Trophoblast cell (in vitro differentiated cells and primary cell): ENCODE results near the gene ABCF3.

Source experiments
- DNase-seq, 2 donors: peaks; one replicate each; pipeline ENCODE4 v3.0.0-alpha.2; 2016
- H2AFZ ChIP-seq: 2 replicates; pipeline ENCODE4 v1.6.1; 2013; ENCODE audit warnings: low read length, moderate library complexity, mild to moderate bottlenecking; ENCODE audit not compliant: insufficient read depth, poor library complexity
- H2AK5ac ChIP-seq: 2 replicates; pipeline ENCODE4 v1.6.1; 2013; ENCODE audit warnings: mild to moderate bottlenecking, low read length
- H2BK120ac ChIP-seq: 2 replicates; pipeline ENCODE4 v1.6.1; 2013; ENCODE audit warnings: low read length, mild to moderate bottlenecking, moderate library complexity; ENCODE audit not compliant: insufficient read depth, poor library complexity
- H2BK12ac ChIP-seq: 2 replicates; pipeline ENCODE4 v1.6.1; 2013; ENCODE audit warnings: mild to moderate bottlenecking, low read length, moderate library complexity
- H2BK5ac ChIP-seq: 2 replicates; pipeline ENCODE4 v1.6.1; 2013; ENCODE audit warnings: low read length, low read depth, moderate library complexity, mild to moderate bottlenecking; ENCODE audit not compliant: poor library complexity
- H3K14ac ChIP-seq: 2 replicates; pipeline ENCODE4 v1.6.1; 2013; ENCODE audit warnings: mild to moderate bottlenecking, low read length
- H3K18ac ChIP-seq: 2 replicates; pipeline ENCODE4 v1.6.1; 2013; ENCODE audit warnings: mild to moderate bottlenecking, low read length
- H3K23ac ChIP-seq: 2 replicates; pipeline ENCODE4 v1.6.1; 2013; ENCODE audit warnings: low read length
- H3K27ac ChIP-seq: 2 replicates; pipeline ENCODE4 v1.5.1; 2013; ENCODE audit warnings: low read depth, mild to moderate bottlenecking, inconsistent platforms, low read length, moderate library complexity
- H3K27me3 ChIP-seq: 2 replicates; pipeline ENCODE4 v1.6.1; 2013; ENCODE audit warnings: inconsistent platforms, mild to moderate bottlenecking, low read length, moderate library complexity; ENCODE audit not compliant: insufficient read depth
- H3K36me3 ChIP-seq, 2 experiments: 1 replicate in 1 of 2; 2 replicates in 1 of 2; pipeline ENCODE4 v1.6.1; 2013; ENCODE audit warnings: low read length in 2 of 2, mild to moderate bottlenecking in 2 of 2, moderate library complexity in 1 of 2; ENCODE audit not compliant: insufficient read depth in 2 of 2, control insufficient read depth in 1 of 2
- H3K4ac ChIP-seq: 2 replicates; pipeline ENCODE4 v1.6.1; 2013; ENCODE audit warnings: low read depth, mild to moderate bottlenecking, low read length, moderate library complexity
- H3K4me1 ChIP-seq, 2 experiments: 1 replicate in 1 of 2; 2 replicates in 1 of 2; pipeline ENCODE4 v1.6.1; 2013; ENCODE audit warnings: low read length in 2 of 2, mild to moderate bottlenecking in 2 of 2, moderate library complexity in 1 of 2; ENCODE audit not compliant: insufficient read depth in 2 of 2, control insufficient read depth in 1 of 2
- H3K4me2 ChIP-seq: 2 replicates; pipeline ENCODE4 v1.6.1; 2013; ENCODE audit warnings: inconsistent platforms, mild to moderate bottlenecking, low read length, moderate library complexity
- H3K4me3 ChIP-seq: 2 replicates; pipeline ENCODE4 v1.5.1; 2013; ENCODE audit warnings: mild to moderate bottlenecking, low read depth, low read length, inconsistent platforms
- H3K79me1 ChIP-seq: one replicate; pipeline ENCODE4 v1.6.1; 2013; ENCODE audit warnings: low read length
- H3K79me2 ChIP-seq: 2 replicates; pipeline ENCODE4 v1.6.1; 2013; ENCODE audit warnings: low read length, mild to moderate bottlenecking; ENCODE audit not compliant: control insufficient read depth, insufficient read depth, poor library complexity
- H3K9ac ChIP-seq: 2 replicates; pipeline ENCODE4 v1.6.1; 2013; ENCODE audit warnings: mild to moderate bottlenecking, low read length
- H3K9me3 ChIP-seq: 2 replicates; pipeline ENCODE4 v1.6.1; 2013; ENCODE audit warnings: low read depth, mild to moderate bottlenecking, control low read depth, inconsistent platforms, low read length; ENCODE audit not compliant: insufficient read depth
- H4K12ac ChIP-seq: 2 replicates; pipeline ENCODE4 v1.6.1; 2013; ENCODE audit warnings: low read depth, mild to moderate bottlenecking, low read length, moderate library complexity
- H4K8ac ChIP-seq: 2 replicates; pipeline ENCODE4 v1.6.1; 2013; ENCODE audit warnings: low read depth, mild to moderate bottlenecking, low read length, moderate library complexity
- H4K91ac ChIP-seq: one replicate; pipeline ENCODE4 v1.6.1; 2013; ENCODE audit warnings: low read depth, mild to moderate bottlenecking, low read length, moderate library complexity
- WGBS: extraction: QIAGEN DNeasy Blood & Tissue Kit; methylation state at CpG from one replicate; pipeline ENCODE4 v1.1.7; 2013; ENCODE audit warnings: missing lambda C conversion rate; ENCODE audit not compliant: insufficient read length, insufficient coverage; ENCODE audit errors: extremely low coverage; 5-methylcytosine and 5-hydroxymethylcytosine counted together

Gene ABCF3

DNA sequence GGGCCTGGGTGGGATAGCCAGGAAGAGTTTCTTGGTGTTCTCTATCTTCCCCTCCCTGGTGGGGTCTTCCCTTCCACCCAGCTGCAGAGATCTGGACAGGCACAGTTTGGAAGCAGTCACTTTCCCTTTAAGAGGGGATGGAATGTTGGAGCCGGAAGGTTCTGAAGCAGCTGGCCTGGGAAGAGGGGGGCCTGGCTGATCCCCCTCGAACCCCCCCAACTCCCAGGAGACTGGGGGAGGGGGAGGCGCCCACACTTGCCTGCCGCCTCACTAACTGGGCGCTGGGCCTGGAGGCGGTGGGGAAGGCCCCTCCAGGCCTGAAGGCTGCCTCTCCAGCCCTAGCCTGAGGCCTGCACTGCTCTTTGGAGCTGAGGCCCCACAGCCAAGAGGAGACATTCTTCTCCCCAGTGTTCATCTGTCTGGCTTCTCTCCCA is 29.5 kb upstream of the ABCF3 start:
- Histone ChIP-seq H3K9me3 (no peaks in the 10 kb centered on the region), H3K4me2 (peak overlapping the region; percentile 87), H2BK12ac (peak overlapping the region; percentile 7), H2BK120ac (peak overlapping the region; percentile 97), H4K91ac (peak overlapping the region; percentile 98), H3K14ac (peak overlapping the region; percentile 98), H3K23ac (no peak overlapping the region), H3K27ac (peak overlapping the region; percentile 97), H2AFZ (peak overlapping the region; percentile 40), H3K79me1 (peaks cover 35% of the 10 kb centered on the region), H3K4me1 (peaks cover 7 to 22% of the 10 kb centered on the region in 2 experiments), H3K79me2 (peaks cover 34% of the 10 kb centered on the region), H3K4ac (peak overlapping the region; percentile 91), H3K9ac (peak overlapping the region; percentile 96), H4K8ac (peak overlapping the region; percentile 95), H3K27me3 (no peaks in the 10 kb centered on the region), H3K4me3 (peak overlapping the region; percentile 97), H4K12ac (peak overlapping the region; percentile 18), H3K18ac (peak overlapping the region; percentile 80), H3K36me3 (peaks cover 0 to 4% of the 10 kb centered on the region in 2 experiments), H2AK5ac (peak overlapping the region; percentile 1), H2BK5ac (peak overlapping the region; percentile 98)
- peak; percentile 20 to 27 for DNase-seq
- no CpG with 5 or more reads among the region's 6 CpGs for whole genome bisulfite sequencing

DNA sequence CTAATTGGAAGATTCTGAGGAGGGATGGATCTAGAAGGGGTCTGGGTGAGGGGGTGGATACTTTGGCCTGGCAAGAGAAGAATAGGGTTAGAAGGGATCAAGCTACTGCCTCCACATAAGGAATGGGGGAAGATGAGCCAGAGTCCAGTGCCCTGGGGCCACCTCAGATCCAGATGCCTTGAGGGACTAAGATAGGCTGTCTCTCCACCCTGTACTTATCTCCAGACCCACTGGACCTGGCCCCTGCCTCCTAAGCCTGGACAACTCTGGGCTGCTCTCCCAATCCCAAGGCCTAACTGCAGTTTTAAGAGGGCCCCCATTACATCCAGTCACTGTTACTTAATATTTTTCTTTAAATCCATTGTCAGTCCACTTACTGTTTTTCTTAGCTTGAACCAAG is 28.8 kb upstream of the ABCF3 start:
- peak overlapping the region; percentile 87 for H3K4me2 ChIP-seq
- DNase-seq: peak; percentile 28 to 37
- peak overlapping the region; percentile 97 for H2BK120ac ChIP-seq
- H3K4ac ChIP-seq: peak overlapping the region; percentile 38
- peaks cover 0 to 4% of the 10 kb centered on the region in 2 experiments for H3K36me3 ChIP-seq
- no peak overlapping the region for H2BK12ac ChIP-seq
- peaks cover 34% of the 10 kb centered on the region for H3K79me2 ChIP-seq
- H3K18ac ChIP-seq: peak overlapping the region; percentile 80
- peak overlapping the region; percentile 98 for H4K91ac ChIP-seq
- no peak overlapping the region for H4K12ac ChIP-seq
- no peak overlapping the region for H2AK5ac ChIP-seq
- H3K79me1 ChIP-seq: peaks cover 35% of the 10 kb centered on the region
- peak overlapping the region; percentile 96 for H3K9ac ChIP-seq
- H4K8ac ChIP-seq: no peak overlapping the region
- H2AFZ ChIP-seq: no peak overlapping the region
- H3K9me3 ChIP-seq: peaks cover under 1% of the 10 kb centered on the region
- peak overlapping the region; percentile 97 for H3K27ac ChIP-seq
- H3K4me3 ChIP-seq: peak overlapping the region; percentile 97
- H3K14ac ChIP-seq: peak overlapping the region; percentile 98
- peak overlapping the region; percentile 28 for H3K23ac ChIP-seq
- H2BK5ac ChIP-seq: peak overlapping the region; percentile 98
- H3K4me1 ChIP-seq: peaks cover 7 to 24% of the 10 kb centered on the region in 2 experiments
- no peaks in the 10 kb centered on the region for H3K27me3 ChIP-seq

DNA sequence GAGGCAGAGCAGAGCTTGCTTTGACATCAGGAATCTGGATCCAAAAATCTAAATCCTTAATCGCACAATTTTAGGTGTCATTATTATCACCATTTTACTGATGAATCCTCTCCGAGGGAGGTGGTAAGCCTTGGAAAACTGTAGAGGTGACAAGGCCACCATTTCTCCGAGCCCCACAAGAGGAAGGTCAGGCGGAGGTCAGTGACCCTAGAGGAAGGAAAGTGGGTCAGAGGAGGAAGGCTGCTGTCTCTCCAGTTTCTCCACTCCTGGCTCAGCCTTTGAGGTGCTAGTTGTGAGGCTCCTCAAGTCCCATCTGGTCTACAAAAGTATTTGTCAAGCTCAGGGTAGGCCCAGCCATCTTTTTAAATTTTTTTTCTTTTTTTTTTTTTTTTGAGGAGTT is 27.6 kb upstream of the ABCF3 start:
- Histone ChIP-seq H3K4me2 (no peak overlapping the region), H3K79me2 (peaks cover 34% of the 10 kb centered on the region), H3K79me1 (peaks cover 35% of the 10 kb centered on the region), H3K4ac (peak overlapping the region; percentile 96), H4K12ac (no peak overlapping the region), H3K27me3 (no peaks in the 10 kb centered on the region), H4K91ac (no peak overlapping the region), H3K27ac (peak overlapping the region; percentile 3), H2AK5ac (no peak overlapping the region), H2AFZ (peak overlapping the region; percentile 56), H2BK120ac (peak overlapping the region; percentile 34), H3K23ac (no peak overlapping the region), H3K14ac (peak overlapping the region; percentile 58), H4K8ac (peak overlapping the region; percentile 64), H2BK5ac (peak overlapping the region; percentile 52), H3K4me1 (peaks cover 7 to 25% of the 10 kb centered on the region in 2 experiments), H3K18ac (peak overlapping the region; percentile 48), H2BK12ac (no peak overlapping the region), H3K36me3 (peaks cover 3 to 7% of the 10 kb centered on the region in 2 experiments), H3K9ac (no peak overlapping the region), H3K9me3 (peaks cover 1% of the 10 kb centered on the region), H3K4me3 (no peak overlapping the region)
- DNase-seq: no peak
- WGBS: no CpG with 5 or more reads among the region's 4 CpGs

DNA sequence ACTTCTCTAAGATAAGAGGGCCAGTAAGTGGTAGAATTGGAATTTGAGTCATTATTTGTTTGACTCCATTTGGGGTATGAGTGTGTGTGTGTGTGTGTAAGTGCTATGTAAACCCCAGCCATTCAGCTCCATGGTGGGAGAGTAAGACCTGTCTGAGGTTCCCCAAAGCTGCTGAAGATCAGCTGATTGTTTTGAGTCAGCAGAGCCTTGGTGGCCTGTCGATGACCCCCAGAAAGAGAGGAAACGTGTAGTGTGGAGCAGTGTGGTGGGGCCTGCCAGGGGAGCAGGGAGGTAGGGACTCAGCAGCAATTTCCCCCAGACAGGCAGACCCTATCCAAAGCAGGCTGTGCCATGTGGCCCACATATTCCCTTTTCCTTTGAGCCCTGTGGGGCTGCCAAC is 25.5 kb upstream of the ABCF3 start:
- DNase-seq: no peak
- Histone ChIP-seq H2BK5ac (peak overlapping the region; percentile 25), H3K9ac (no peak overlapping the region), H4K12ac (peak overlapping the region; percentile 43), H3K27ac (peak overlapping the region; percentile 60), H3K4ac (peak overlapping the region; percentile 97), H3K79me1 (peaks cover 28% of the 10 kb centered on the region), H3K4me3 (no peak overlapping the region), H2AFZ (no peak overlapping the region), H3K4me1 (peaks cover 7 to 19% of the 10 kb centered on the region in 2 experiments), H4K91ac (peak overlapping the region; percentile 72), H3K4me2 (no peak overlapping the region), H4K8ac (peak overlapping the region; percentile 57), H3K27me3 (no peaks in the 10 kb centered on the region), H3K36me3 (peaks cover 23 to 27% of the 10 kb centered on the region in 2 experiments), H3K23ac (no peak overlapping the region), H2BK12ac (peak overlapping the region; percentile 34), H2AK5ac (peak overlapping the region; percentile 55), H3K18ac (peak overlapping the region; percentile 14), H3K9me3 (peaks cover 1% of the 10 kb centered on the region), H3K79me2 (peaks cover 32% of the 10 kb centered on the region), H2BK120ac (peak overlapping the region; percentile 79), H3K14ac (peak overlapping the region; percentile 33)
- WGBS: no CpG with 5 or more reads among the region's 2 CpGs
